Sigmoid colon (tissue), 7 donors: ENCODE measurements around the gene ALDH16A1. TPM values are rescaled to one million over a fixed set of nuclear protein-coding genes. Genes with fewer than 3 reads are reported as not detected.

Source experiments
- DNase-seq: peaks from one replicate; pipeline ENCODE4 v3.0.0-alpha.2; 2019
- H3K27ac ChIP-seq, 4 donors: fragments of 200-600 bp; sonication (generic); one replicate each; pipeline ENCODE4 v1.5.1; 2016 to 2019; ENCODE audit warnings: mild to moderate bottlenecking in 1 of 4
- H3K27me3 ChIP-seq, 3 donors: fragments of 200-600 bp; sonication (generic); one replicate each; pipeline ENCODE4 v1.5.1; 2019; ENCODE audit warnings: mild to moderate bottlenecking in 1 of 3
- H3K36me3 ChIP-seq, 4 donors: fragments of 200-600 bp; sonication (generic); one replicate each; pipeline ENCODE4 v1.5.1; 2016 to 2019
- H3K4me1 ChIP-seq, 4 donors: fragments of 200-600 bp; sonication (generic); one replicate each; pipeline ENCODE4 v1.5.1; 2017 to 2019
- H3K4me3 ChIP-seq, 4 donors: fragments of 200-600 bp; sonication (generic); one replicate each; pipeline ENCODE4 v1.5.1; 2017 to 2019; ENCODE audit warnings: mild to moderate bottlenecking in 2 of 4, moderate library complexity in 1 of 4
- H3K9me3 ChIP-seq, 4 donors: fragments of 200-600 bp in 3 of 4; sonication (generic) in 3 of 4; one replicate each; pipeline versions ENCODE4 v1.5.1 to v1.6.1; 2013 to 2019
- EP300 ChIP-seq, 4 donors: sonication (generic); formaldehyde crosslinking; IDR thresholded peaks; one replicate each; pipeline ENCODE4 v1.6.1; 2017; ENCODE audit warnings: antibody characterized with exemption in 4 of 4
- POLR2A ChIP-seq, 2 donors: fragments of 450-650 bp; IDR thresholded peaks; one replicate each; pipeline ENCODE4 v1.6.1; 2016; ENCODE audit warnings: antibody characterized with exemption in 2 of 2, mild to moderate bottlenecking in 2 of 2, moderate library complexity in 2 of 2
- POLR2AphosphoS5 ChIP-seq, 4 donors: sonication (generic); formaldehyde crosslinking; IDR thresholded peaks; one replicate each; pipeline ENCODE4 v1.6.1; 2017; ENCODE audit warnings: antibody characterized with exemption in 4 of 4
- WGBS, 2 donors: extraction: QIAGEN DNeasy Blood & Tissue Kit; methylation state at CpG; one replicate each; pipeline ENCODE4 v1.1.7; 2013; 5-methylcytosine and 5-hydroxymethylcytosine counted together
- intact Hi-C: fragments of 100-400 bp; cut with DNase I; formaldehyde crosslinking; loops from one replicate; pipeline ENCODE4 v1.15.1; 2023
- polyA plus RNA-seq, 3 donors: library from polyadenylated mRNA; stranded (reverse); fragments of 200-250 nt; gene quantifications; one replicate each; pipeline ENCODE4 v1.2.3, GENCODE V29; 2013
- total RNA-seq, 4 donors: library from RNA; depleted of rRNA; stranded (reverse); fragments of >200 nt; gene quantifications; one replicate each; pipeline ENCODE4 v1.1.0, GENCODE V29; 2016
- TF ChIP-seq, protein P1 (sequence below), 4 experiments: fragments of 450-650 bp in 3 of 4; fragments of 200-600 bp in 1 of 4; IDR thresholded peaks; one replicate each; pipeline ENCODE4 v1.5.1; 2016 to 2019; ENCODE audit warnings: antibody characterized with exemption in 4 of 4, mild to moderate bottlenecking in 3 of 4, moderate library complexity in 2 of 4
- donor health status: healthy with polysubstance abuse.
- donor health status: Bipolar disorder and iron deficiency.
- donor health status: healthy.

ALDH16A1 gene
- total and polyA plus RNA-seq, 7 donors, result 14.1 to 44.2 (median 18.0) TPM

DNA sequence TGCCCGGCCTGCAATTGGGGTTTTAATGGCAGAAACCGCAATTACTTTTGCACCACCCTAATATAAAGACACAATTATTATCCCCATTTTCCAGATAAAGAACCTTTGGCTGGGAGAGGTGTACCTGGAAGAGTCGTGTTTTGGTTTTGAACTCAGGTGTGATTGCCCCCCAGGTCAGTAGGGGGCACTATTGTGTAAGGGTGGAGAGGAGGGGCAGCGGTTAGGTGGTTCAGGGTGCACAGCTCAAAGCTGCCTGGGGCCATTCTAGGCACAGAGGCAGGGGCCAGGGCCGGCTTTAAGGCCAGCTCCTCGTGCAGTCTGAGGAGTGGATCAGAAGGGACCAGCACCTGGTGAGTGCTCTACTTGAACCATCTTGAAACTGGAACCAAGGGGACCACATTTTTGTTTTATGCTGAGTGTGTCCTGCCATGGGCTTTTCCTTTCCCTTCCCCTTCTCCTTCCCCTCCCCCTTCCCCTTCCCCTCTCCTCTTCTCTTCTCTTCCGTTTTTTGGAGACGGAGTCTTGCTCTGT is 53.6 kb downstream of the ALDH16A1 start:
- Histone ChIP-seq H3K4me1 (peaks cover 0 to 8% (median 5%) of the 10 kb centered on the region in 4 donors), H3K27ac (no peak overlapping the region), H3K36me3 (no peaks in the 10 kb centered on the region), H3K27me3 (no peaks in the 10 kb centered on the region), H3K4me3 (no peak overlapping the region), H3K9me3 (no peaks in the 10 kb centered on the region)
- 23 to 30% methylated on average over 8 of the region's 8 CpGs for WGBS, 2 donors
- intact Hi-C loops, result no loop called here
- DNase-seq, result no peak
- TF ChIP-seq POLR2AphosphoS5 (IDR thresholded peaks at IDR 0.05), result no peak
- TF ChIP-seq, protein P1, sequence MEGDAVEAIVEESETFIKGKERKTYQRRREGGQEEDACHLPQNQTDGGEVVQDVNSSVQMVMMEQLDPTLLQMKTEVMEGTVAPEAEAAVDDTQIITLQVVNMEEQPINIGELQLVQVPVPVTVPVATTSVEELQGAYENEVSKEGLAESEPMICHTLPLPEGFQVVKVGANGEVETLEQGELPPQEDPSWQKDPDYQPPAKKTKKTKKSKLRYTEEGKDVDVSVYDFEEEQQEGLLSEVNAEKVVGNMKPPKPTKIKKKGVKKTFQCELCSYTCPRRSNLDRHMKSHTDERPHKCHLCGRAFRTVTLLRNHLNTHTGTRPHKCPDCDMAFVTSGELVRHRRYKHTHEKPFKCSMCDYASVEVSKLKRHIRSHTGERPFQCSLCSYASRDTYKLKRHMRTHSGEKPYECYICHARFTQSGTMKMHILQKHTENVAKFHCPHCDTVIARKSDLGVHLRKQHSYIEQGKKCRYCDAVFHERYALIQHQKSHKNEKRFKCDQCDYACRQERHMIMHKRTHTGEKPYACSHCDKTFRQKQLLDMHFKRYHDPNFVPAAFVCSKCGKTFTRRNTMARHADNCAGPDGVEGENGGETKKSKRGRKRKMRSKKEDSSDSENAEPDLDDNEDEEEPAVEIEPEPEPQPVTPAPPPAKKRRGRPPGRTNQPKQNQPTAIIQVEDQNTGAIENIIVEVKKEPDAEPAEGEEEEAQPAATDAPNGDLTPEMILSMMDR (IDR thresholded peaks at IDR 0.05), result peak; percentile 58 to 69 (median 66)

DNA sequence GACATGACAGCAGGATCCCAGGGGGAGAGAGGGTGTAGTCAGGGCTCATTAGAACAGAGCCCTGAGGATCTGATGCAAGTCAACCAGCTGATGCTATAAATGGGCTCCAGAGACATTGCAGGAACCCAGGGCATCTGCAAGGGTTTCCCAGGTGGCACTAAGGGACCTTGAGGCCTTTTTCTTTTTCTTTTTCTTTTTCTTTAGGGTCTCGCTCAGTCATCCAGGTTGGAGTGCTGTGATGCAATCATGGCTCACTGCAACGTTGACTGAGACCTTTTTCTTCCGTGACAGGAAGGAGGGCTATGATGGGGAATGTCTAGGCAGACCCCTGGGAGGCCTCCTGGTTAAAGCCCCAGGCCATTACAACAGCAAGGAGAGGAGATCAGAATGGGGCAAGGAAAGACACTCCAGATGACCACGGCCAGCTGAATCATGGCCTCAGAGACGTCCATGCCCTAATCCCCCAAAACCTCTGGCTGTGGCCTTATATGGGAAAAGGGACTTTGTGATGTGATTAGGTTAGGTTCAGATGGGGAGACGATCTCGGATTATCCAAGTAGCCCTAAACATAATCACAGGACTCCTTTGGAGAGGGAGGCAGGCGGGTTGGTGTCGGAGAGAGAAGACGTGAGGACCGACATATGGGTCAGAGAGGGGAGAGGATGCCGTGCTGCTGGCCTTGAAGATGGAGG is 54.9 kb downstream of the ALDH16A1 start:
- Histone ChIP-seq H3K27me3 (no peaks in the 10 kb centered on the region), H3K27ac (no peak overlapping the region), H3K36me3 (no peaks in the 10 kb centered on the region), H3K9me3 (no peaks in the 10 kb centered on the region), H3K4me3 (no peak overlapping the region), H3K4me1 (peaks cover 0 to 16% (median 13%) of the 10 kb centered on the region in 4 donors)
- 85 to 87% methylated on average over 12 of the region's 12 CpGs for WGBS, 2 donors
- intact Hi-C loops, result no loop called here
- TF ChIP-seq, protein P1 (IDR thresholded peaks at IDR 0.05), result no peak
- TF ChIP-seq POLR2A (IDR thresholded peaks at IDR 0.05) (no peak), POLR2AphosphoS5 (IDR thresholded peaks at IDR 0.05) (no peak), EP300 (IDR thresholded peaks at IDR 0.05) (no peak)
- DNase-seq, result no peak

DNA sequence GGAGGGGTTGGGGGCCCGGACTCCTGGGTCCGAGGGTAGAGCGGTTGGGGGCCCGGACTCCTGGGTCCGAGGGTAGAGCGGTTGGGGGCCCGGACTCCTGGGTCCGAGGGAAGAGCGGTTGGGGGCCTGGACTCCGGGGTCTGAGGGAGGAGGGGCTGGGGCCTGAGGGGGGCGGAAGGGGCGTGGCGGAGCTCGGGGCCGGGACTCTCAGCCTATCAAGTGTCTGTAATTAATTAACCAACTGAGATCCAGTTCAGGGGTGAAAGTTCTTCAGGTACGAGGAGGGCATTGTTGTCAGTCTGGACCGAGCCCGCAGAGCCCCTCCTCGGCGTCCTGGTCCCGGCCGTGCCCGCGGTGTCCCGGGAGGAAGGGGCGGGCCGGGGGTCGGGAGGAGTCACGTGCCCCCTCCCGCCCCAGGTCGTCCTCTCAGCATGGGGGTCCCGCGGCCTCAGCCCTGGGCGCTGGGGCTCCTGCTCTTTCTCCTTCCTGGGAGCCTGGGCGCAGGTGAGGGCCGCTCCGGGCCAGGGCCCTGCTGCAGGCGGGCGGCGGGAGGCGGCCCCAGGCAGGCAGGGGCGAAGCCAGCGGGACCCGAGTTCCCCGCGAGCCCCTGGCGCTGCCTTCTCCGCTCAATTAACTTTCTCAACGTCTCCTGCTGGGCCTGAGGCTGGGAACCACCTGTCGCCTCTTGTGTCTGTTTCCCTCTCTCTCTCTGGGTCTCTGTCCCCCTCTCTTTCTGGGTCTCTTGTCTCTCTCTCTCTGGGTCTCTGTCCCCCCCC is 60.1 kb downstream of the ALDH16A1 start:
- Histone ChIP-seq H3K9me3 (no peaks in the 10 kb centered on the region), H3K36me3 (peaks cover 0 to 3% (median 0%) of the 10 kb centered on the region in 4 donors), H3K27me3 (no peaks in the 10 kb centered on the region), H3K4me1 (peaks cover 0 to 29% (median 23%) of the 10 kb centered on the region in 4 donors), H3K4me3 (peak overlapping the region; percentile 92 to 98 (median 93)), H3K27ac (peak overlapping the region; percentile 85 to 96 (median 94))
- intact Hi-C loops, result no loop called here
- 0 to 1% methylated on average over 50 of the region's 50 CpGs for WGBS, 2 donors
- TF ChIP-seq, protein P1 (IDR thresholded peaks at IDR 0.05), result no peak
- TF ChIP-seq POLR2AphosphoS5 (IDR thresholded peaks at IDR 0.05) (no peak), EP300 (IDR thresholded peaks at IDR 0.05) (no peak), POLR2A (IDR thresholded peaks at IDR 0.05) (no peak)
- peak; percentile 85 for DNase-seq

DNA sequence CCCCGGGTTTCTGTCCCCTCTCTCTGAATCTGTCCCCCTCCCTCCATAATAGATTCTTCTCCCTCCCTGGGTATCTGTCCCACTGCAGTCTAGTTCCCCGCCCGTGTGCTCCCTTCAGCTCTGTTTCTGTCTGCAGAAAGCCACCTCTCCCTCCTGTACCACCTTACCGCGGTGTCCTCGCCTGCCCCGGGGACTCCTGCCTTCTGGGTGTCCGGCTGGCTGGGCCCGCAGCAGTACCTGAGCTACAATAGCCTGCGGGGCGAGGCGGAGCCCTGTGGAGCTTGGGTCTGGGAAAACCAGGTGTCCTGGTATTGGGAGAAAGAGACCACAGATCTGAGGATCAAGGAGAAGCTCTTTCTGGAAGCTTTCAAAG is 60.7 kb downstream of the ALDH16A1 start:
- Histone ChIP-seq H3K4me1 (peaks cover 0 to 29% (median 23%) of the 10 kb centered on the region in 4 donors), H3K9me3 (no peaks in the 10 kb centered on the region), H3K36me3 (peaks cover 0 to 3% (median 0%) of the 10 kb centered on the region in 4 donors), H3K4me3 (peak overlapping the region; percentile 92 to 98 (median 93)), H3K27me3 (no peaks in the 10 kb centered on the region), H3K27ac (peak overlapping the region; percentile 85 to 96 (median 94))
- TF ChIP-seq EP300 (IDR thresholded peaks at IDR 0.05) (no peak), POLR2AphosphoS5 (IDR thresholded peaks at IDR 0.05) (no peak), POLR2A (IDR thresholded peaks at IDR 0.05) (no peak)
- TF ChIP-seq, protein P1 (IDR thresholded peaks at IDR 0.05), result no peak
- DNase-seq, result no peak
- intact Hi-C loops, result no loop called here
- WGBS, 2 donors, result 8 to 41% methylated on average over 12 of the region's 12 CpGs
